ENCODE measurements around the gene KDM4B.
"Not testable (repeated sequence)": the region's sequence is repeated elsewhere in the genome, so short reads cannot be mapped to it uniquely, and the experiment has no call there.

Gene KDM4B

DNA sequence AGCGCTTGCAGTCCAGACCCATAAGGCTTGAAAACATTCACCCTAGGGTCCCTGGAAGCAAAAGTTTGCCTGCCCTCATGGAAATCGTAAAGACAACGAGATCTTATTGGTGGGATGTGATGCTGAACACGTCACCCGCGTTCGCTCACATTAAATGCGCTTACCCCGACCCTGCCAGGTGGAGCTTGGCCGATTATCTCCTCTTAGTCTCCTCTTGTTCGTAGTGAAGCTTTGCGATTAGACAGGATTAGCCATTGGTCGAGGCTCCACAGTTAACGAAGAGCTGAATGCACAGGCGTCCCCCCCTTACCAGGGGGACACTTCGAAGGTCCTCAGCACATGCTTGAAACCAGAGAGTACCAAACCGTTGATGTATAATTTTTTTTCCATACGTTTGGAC, 16.0 kb upstream of the KDM4B start:
- TF ChIP-seq, protein P1, sequence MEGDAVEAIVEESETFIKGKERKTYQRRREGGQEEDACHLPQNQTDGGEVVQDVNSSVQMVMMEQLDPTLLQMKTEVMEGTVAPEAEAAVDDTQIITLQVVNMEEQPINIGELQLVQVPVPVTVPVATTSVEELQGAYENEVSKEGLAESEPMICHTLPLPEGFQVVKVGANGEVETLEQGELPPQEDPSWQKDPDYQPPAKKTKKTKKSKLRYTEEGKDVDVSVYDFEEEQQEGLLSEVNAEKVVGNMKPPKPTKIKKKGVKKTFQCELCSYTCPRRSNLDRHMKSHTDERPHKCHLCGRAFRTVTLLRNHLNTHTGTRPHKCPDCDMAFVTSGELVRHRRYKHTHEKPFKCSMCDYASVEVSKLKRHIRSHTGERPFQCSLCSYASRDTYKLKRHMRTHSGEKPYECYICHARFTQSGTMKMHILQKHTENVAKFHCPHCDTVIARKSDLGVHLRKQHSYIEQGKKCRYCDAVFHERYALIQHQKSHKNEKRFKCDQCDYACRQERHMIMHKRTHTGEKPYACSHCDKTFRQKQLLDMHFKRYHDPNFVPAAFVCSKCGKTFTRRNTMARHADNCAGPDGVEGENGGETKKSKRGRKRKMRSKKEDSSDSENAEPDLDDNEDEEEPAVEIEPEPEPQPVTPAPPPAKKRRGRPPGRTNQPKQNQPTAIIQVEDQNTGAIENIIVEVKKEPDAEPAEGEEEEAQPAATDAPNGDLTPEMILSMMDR (IDR thresholded peaks at IDR 0.05; ENCODE audit: control extremely low read depth, extremely low read depth, low read depth, missing control alignments): no peak
- CTCF ChIA-PET: interaction anchor here (1.3 kb wide), 1 partner anchor 9 kb away, joined by 5 read pairs; no protein-coding TSS in a partner anchor
- no peak for DNase-seq (ENCODE audit: extremely low spot score)
- POLR2A ChIA-PET: interaction anchor here (0.6 kb wide), 1 partner anchor 40 kb away, joined by 3 read pairs; no protein-coding TSS in a partner anchor

DNA sequence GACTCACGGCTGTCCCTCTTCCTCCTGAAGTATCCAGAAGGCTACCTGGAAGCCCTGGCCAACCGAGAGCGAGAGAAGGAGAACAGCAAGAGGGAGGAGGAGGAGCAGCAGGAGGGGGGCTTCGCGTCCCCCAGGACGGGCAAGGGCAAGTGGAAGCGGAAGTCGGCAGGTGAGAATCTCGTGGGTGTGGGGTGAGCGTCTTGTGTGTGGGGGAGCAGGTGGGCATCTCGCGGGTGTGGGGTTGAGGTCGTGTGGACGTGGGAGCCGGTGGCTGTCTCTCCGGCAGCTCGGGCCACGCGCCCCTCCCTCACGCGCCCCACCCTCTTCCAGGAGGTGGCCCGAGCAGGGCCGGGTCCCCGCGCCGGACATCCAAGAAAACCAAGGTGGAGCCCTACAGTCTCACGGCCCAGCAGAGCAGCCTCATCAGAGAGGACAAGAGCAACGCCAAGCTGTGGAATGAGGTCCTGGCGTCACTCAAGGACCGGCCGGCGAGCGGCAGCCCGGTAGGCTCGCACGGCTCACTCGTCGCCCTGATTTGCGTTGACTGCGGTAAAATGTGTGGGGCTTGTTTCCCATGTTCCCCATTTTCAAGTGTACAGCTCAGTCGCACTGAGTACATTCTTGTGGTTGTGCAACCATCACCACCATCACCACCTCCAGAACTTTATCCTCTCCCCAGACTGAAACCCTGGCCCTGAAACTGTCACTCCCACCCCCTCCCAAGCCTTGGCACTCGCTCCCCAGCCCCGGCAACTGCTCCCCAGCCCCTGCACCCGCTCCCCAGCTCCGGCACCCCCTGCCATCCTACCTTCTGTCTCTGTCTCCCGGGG, 14.4 kb upstream of the KDM4B start:
- POLR2A ChIA-PET; DNase-seq (ENCODE audit: extremely low spot score); CTCF ChIA-PET: not testable (repeated sequence)

DNA sequence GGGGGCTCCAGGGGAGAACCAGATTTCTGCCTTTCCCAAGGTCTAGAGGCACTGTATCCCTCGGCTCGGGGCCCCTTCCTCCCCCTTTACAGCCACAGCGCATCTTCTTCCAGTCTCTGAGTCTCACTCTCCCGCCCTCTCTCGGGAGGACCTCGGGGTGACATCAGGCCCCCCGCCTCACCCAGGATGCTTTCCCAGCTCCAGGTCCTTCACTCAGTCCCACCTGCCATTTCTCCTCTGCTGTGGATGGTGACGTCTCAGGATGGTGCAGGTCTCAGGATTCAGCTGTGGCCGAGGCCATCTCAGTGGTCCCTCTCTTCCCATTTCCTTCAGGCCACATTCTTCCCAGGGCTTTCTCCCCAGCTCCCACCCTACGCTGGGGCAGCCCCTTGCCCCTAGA, 13.6 kb upstream of the KDM4B start:
- DNase-seq (ENCODE audit: extremely low spot score): no peak
- CTCF ChIA-PET: no interaction called here
- TF ChIP-seq, protein P1 (IDR thresholded peaks at IDR 0.05; ENCODE audit: control extremely low read depth, extremely low read depth, low read depth, missing control alignments): no peak
- POLR2A ChIA-PET: no interaction called here

DNA sequence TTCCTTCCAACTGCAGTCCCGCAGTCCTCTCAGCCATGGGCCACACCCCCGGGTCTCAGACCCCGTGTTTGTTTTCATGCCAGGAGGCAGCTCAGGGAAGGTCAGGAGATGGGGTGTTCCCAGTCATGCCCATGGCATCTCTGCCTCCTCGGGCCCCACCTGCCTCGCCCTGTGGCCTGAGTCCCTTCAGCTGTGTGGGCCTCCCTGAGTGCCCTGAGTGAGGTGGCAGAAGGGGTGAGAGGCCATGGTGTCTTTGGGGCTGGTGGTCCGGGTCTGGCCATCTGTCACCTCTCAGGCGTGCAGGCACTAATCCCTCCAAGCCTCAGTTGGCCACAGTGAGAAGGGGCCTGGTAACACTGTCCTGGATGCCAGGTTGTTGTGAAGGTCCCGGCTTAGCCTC, 10.9 kb upstream of the KDM4B start:
- POLR2A ChIA-PET: no interaction called here
- CTCF ChIA-PET: interaction anchor here (0.8 to 2.1 kb wide), 2 partner anchors 45 to 149 kb away, joined by 3 to 11 read pairs; no protein-coding TSS in a partner anchor
- DNase-seq (ENCODE audit: extremely low spot score): no peak
- TF ChIP-seq, protein P1 (IDR thresholded peaks at IDR 0.05; ENCODE audit: control extremely low read depth, extremely low read depth, low read depth, missing control alignments): no peak

DNA sequence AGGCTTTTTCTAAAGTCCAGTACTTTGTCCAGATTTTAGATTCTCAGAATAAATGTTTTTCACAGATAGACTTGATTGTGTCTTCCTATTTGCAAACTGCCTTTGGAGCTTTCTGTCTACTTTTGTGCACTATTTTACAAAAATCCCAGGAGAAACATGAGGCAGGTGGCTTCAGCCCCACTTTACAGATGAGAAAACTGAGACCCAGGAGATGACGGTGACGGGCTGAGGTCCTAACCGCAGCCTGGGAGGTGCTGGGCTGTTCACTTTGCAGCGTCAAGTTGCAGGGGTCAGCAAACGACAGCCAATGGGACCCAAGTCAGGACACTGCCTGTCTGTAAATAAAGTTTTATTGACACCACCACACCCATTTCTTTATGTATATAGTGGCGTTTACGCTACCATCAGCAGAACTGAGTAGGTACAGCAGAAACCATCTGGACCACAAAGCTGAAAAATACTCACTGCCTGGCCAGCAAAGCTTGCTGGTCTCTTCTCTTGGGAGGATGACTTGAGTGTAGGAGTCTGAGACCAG, 6.8 kb upstream of the KDM4B start:
- TF ChIP-seq, protein P1 (IDR thresholded peaks at IDR 0.05; ENCODE audit: control extremely low read depth, extremely low read depth, low read depth, missing control alignments): no peak
- POLR2A ChIA-PET: no interaction called here
- CTCF ChIA-PET: interaction anchor here (0.9 kb wide), 1 partner anchor 10 kb away, joined by 5 read pairs; no protein-coding TSS in a partner anchor
- no peak for DNase-seq (ENCODE audit: extremely low spot score)

DNA sequence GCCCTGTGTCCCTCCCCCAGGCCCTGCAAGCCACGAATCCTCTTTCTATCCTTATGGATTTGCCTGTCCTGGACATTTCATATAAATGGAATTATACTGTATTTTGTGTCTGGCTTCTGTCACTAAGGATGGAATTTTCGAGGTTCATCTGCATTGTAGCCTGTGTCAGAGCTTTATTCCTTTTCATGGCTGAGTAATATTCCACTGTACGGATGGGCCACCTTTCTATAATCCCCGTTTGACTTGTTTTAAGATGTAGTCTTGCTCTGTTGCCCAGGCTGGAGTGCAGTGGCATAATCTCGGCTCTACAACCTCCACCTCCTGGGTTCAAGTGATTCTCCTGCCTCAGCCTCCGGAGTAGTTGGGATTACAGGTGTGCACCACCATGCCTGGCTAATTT, 3.9 kb upstream of the KDM4B start:
- TF ChIP-seq, protein P1 (IDR thresholded peaks at IDR 0.05; ENCODE audit: control extremely low read depth, extremely low read depth, low read depth, missing control alignments): no peak
- ChIA-PET CTCF (interaction anchor here (0.7 to 1.2 kb wide), 2 partner anchors 36 to 155 kb away, joined by 3 to 4 read pairs; no protein-coding TSS in a partner anchor), POLR2A (no interaction called here)
- no peak for DNase-seq (ENCODE audit: extremely low spot score)

DNA sequence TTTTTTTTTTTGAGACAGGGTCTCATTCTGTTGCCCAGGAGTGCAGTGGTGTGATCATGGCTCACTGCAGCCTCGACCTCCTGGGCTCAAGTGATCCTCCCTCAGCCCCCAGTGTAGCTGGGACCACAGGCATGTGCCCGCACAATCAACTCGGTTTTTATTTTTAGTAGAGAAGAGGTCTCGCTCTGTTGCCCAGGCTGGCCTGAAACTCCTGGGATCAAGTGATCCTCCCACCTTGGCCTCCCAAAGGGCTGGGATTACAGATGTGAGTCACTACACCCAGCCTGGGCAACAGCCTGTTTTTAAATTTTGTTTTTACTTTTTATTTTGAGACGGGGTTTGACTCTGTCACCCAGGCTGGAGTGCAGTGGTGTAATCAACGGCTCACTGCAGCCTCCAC, 2.3 kb upstream of the KDM4B start:
- CTCF ChIA-PET: no interaction called here
- TF ChIP-seq, protein P1 (IDR thresholded peaks at IDR 0.05; ENCODE audit: control extremely low read depth, extremely low read depth, low read depth, missing control alignments): no peak
- no peak for DNase-seq (ENCODE audit: extremely low spot score)
- POLR2A ChIA-PET: no interaction called here
